Transverse colon (tissue), 3 donors: Measurements from ENCODE around the gene SP5.

ENCODE experiments used
- CTCF ChIP-seq, 5 experiments: fragments of 200-600 bp in 3 of 5; fragments of 450-650 bp in 2 of 5; sonication (generic) in 3 of 5; IDR thresholded peaks; 1 replicate in 2 of 5; 2 replicates in 3 of 5; pipeline ENCODE4 v1.5.1; 2016 to 2017; ENCODE audit warnings: antibody characterized with exemption in 5 of 5, inconsistent platforms in 3 of 5, mild to moderate bottlenecking in 2 of 5, moderate library complexity in 1 of 5
- POLR2A ChIP-seq: fragments of 450-650 bp; IDR thresholded peaks from one replicate; pipeline ENCODE4 v1.6.1; 2016; ENCODE audit warnings: antibody characterized with exemption, mild to moderate bottlenecking, moderate library complexity

GRCh38 chr2:170695521-170696410 lies 19.4 kb upstream of the SP5 start:
- TF ChIP-seq POLR2A = no peak
- TF ChIP-seq CTCF (IDR thresholded peaks at IDR 0.05) = no peak
